ENCODE data around the gene SLC38A3. TPM values are rescaled to one million over a fixed set of nuclear protein-coding genes. Genes with fewer than 3 reads are reported as not detected.

The SLC38A3 gene
- total RNA-seq, 2 donors from 2014 or later = 0.28 TPM; not detected in 1

GRCh38 chr3:50258029-50258680 is 53.1 kb downstream of the SLC38A3 start:
- peaks cover 39% of the 10 kb centered on the region for H3K36me3 ChIP-seq

DNA sequence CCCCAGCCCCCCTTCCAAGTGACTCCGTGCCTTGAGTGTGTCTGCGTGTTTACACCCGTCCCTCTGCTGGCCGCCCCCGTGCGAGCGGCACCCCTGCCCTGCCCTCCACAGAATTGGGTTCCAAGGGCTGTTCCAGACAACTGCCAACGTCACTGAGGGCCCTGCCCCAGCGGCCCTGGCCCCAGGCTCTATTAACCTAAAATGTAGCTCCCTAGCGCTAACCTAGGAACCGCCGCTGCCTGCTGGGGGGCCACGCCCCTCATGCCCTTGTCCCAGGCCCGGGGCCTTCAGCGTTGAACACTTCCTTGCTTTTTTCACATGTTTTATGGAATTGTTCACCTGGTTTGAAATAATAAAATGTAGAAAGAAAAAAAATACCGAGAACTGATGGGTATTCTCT is 53.9 kb downstream of the SLC38A3 start:
- peaks cover 35% of the 10 kb centered on the region for H3K36me3 ChIP-seq
- peaks cover 28 to 59% of the 10 kb centered on the region in 2 donors for H3K4me1 ChIP-seq (ENCODE audit: control insufficient read depth in 1 of 2, low read depth in 2 of 2)
- no peaks in the 10 kb centered on the region for H3K9me3 ChIP-seq
- H3K4me3 ChIP-seq = no peak overlapping the region
- ATAC-seq (ENCODE audit: insufficient number of reproducible peaks, low FRiP score, low read depth) (no peak), DNase-seq (ENCODE audit: low spot score) (no peak)
- H3K27me3 ChIP-seq (replicated peaks; ENCODE audit: insufficient read depth) = no peaks in the 10 kb centered on the region
- TF ChIP-seq CTCF (IDR thresholded peaks at IDR 0.05) = no peak
- peak overlapping the region; percentile 97 to 98 for H3K27ac ChIP-seq

More at GRCh38 chr3:50258029-50258680, 53.1 kb downstream of the SLC38A3 start:
- ATAC-seq (ENCODE audit: insufficient number of reproducible peaks, low FRiP score, low read depth) (no peak), DNase-seq (ENCODE audit: low spot score) (no peak)
- H3K4me1 ChIP-seq (ENCODE audit: control insufficient read depth in 1 of 2, low read depth in 2 of 2) = peaks cover 23 to 51% of the 10 kb centered on the region in 2 donors
- no peak for TF ChIP-seq CTCF (IDR thresholded peaks at IDR 0.05)
- no peak overlapping the region for H3K27ac ChIP-seq
- H3K9me3 ChIP-seq = no peaks in the 10 kb centered on the region
- no peak overlapping the region for H3K4me3 ChIP-seq
- no peaks in the 10 kb centered on the region for H3K27me3 ChIP-seq (replicated peaks; ENCODE audit: insufficient read depth)

DNA sequence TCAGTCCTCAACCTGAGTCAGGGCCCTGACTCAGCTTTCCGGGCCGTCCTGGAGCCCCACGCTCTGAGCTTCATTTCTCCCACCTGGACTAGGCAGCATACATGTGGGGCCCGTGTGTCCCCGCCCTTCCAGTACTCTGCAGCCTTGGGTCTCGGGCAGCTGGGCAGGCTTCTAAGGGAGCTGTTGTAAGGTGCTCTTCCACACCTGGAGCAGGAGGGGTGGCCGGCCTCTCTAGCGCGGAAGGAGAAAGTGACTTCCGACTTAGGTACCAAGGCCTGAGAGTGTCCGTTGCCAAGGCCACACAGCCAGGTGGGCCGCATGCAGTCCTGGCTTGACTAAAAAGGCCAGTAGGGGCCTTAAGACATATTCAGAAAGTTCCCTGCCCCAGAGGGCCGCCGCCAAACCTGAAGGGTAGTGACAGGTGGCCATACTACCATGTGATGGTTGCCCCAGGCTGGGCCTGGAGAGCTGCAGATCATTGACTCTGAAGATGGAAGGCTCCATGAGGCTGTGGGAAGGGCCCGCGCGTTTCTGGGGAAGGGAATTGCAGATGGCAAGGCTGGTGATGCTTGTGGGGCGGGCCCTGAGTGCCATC is 54.5 kb downstream of the SLC38A3 start:
- peak overlapping the region; percentile 97 to 98 for H3K27ac ChIP-seq
- no peak for TF ChIP-seq CTCF (IDR thresholded peaks at IDR 0.05)
- no peaks in the 10 kb centered on the region for H3K9me3 ChIP-seq
- H3K4me3 ChIP-seq = peak overlapping the region; percentile 68
- ATAC-seq (ENCODE audit: insufficient number of reproducible peaks, low FRiP score, low read depth) (no peak), DNase-seq (ENCODE audit: low spot score) (no peak)
- peaks cover 35% of the 10 kb centered on the region for H3K36me3 ChIP-seq
- peaks cover 27 to 60% of the 10 kb centered on the region in 2 donors for H3K4me1 ChIP-seq (ENCODE audit: control insufficient read depth in 1 of 2, low read depth in 2 of 2)
- H3K27me3 ChIP-seq (replicated peaks; ENCODE audit: insufficient read depth) = no peaks in the 10 kb centered on the region

DNA sequence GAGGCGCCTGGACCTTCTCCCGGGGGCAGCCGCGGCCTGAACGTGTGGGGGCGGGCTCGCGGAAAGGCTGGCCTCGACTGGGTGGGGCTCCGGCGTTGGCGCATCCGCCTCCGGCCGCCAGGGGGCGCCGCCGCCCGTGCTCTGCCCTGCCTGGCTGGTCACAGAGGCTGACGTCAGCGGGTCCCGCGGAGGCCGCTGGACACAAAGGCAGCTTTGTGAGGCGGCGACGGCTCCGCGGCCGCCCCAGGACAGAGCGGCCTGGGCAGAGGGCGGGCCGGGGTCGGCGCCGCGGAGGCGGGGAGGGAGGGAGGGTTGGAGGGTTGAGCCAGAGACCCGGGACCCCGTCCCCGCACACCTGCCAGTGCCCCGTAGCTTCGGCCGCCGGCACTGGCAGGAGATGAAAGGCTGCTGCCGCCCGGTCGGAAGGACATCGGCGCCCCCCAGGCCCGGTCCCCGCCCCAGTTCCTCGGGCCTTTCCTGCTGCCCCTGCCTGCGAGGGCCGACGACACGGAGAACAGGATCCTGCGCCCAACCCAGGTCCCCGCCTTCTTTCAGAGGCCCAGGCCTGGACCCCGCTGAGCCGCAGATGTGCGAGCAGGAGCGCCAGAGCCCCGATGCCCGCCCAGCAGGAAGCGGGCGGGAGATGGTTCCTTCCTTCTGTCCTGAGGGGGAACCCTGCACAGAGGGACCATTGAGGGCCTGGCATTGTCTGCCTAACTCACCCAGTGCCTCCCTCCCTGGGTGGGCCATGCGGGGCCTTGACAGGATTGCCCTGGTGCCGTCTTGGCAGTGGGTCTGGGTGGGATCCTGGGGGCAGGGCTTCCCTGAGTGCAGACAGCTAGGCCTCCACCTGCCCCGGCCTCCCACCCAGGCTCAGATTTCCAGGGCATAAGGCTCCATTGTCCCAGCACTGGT is 55.2 kb downstream of the SLC38A3 start:
- peak; percentile 59 for ATAC-seq (ENCODE audit: insufficient number of reproducible peaks, low FRiP score, low read depth)
- Histone ChIP-seq H3K4me3 (peak overlapping the region; percentile 68), H3K9me3 (no peaks in the 10 kb centered on the region), H3K36me3 (peaks cover 34% of the 10 kb centered on the region), H3K27me3 (replicated peaks; ENCODE audit: insufficient read depth) (no peaks in the 10 kb centered on the region), H3K4me1 (ENCODE audit: control insufficient read depth in 1 of 2, low read depth in 2 of 2) (peaks cover 24 to 60% of the 10 kb centered on the region in 2 donors), H3K27ac (peak overlapping the region; percentile 97 to 98)
- DNase-seq (ENCODE audit: low spot score) = peak; percentile 75
- TF ChIP-seq CTCF (IDR thresholded peaks at IDR 0.05) = peak; percentile 100

Measured in thoracic aorta (tissue), 2 donors.